ENCODE results near the gene GPX4.
A peak's percentile ranks its signal among the peaks of the same experiment; 100 is the strongest.

GPX4 gene

GRCh38 chr19:1084024-1084868, 19.5 kb upstream of the GPX4 start:
- DNase-seq (ENCODE audit: low spot score), result no peak

- DNase-seq (ENCODE audit: low spot score), result no peak
These were observed 18.6 kb upstream of the GPX4 start for GRCh38 chr19:1085053-1085658.

- no peak for DNase-seq (ENCODE audit: low spot score)
These were observed 17.9 kb upstream of the GPX4 start for GRCh38 chr19:1085676-1086442.

- DNase-seq (ENCODE audit: low spot score), result no peak
These were observed 17.2 kb upstream of the GPX4 start for GRCh38 chr19:1086613-1087012.

GRCh38 chr19:1087813-1088415, 15.9 kb upstream of the GPX4 start:
- DNase-seq (ENCODE audit: low spot score), result no peak

- DNase-seq (ENCODE audit: low spot score), result no peak
These were observed 15.3 kb upstream of the GPX4 start for GRCh38 chr19:1088416-1089010.

GRCh38 chr19:1089126-1089771, 14.5 kb upstream of the GPX4 start:
- DNase-seq (ENCODE audit: low spot score), result no peak

- DNase-seq (ENCODE audit: low spot score), result no peak
These were observed 13.9 kb upstream of the GPX4 start for GRCh38 chr19:1089891-1090290.

GRCh38 chr19:1090731-1091543, 12.9 kb upstream of the GPX4 start:
- DNase-seq (ENCODE audit: low spot score), result no peak

GRCh38 chr19:1091544-1092175, 12.1 kb upstream of the GPX4 start:
- DNase-seq (ENCODE audit: low spot score), result no peak

GRCh38 chr19:1093330-1093729, 10.5 kb upstream of the GPX4 start:
- DNase-seq (ENCODE audit: low spot score), result no peak

GRCh38 chr19:1093811-1094553, 9.8 kb upstream of the GPX4 start:
- DNase-seq (ENCODE audit: low spot score), result no peak

- no peak for DNase-seq (ENCODE audit: low spot score)
These were observed 9.2 kb upstream of the GPX4 start for GRCh38 chr19:1094655-1094977.

- DNase-seq (ENCODE audit: low spot score), result peak; percentile 98
These were observed 8.7 kb upstream of the GPX4 start, which contains the start of gene POLR2E for GRCh38 chr19:1094978-1095701. POLR2E (minus strand) TSS chr19:1095375; CDS start chr19:1095315, 60 bp downstream.

GRCh38 chr19:1097810-1098176, 6.0 kb upstream of the GPX4 start:
- no peak for DNase-seq (ENCODE audit: low spot score)

- no peak for DNase-seq (ENCODE audit: low spot score)
These were observed 5.4 kb upstream of the GPX4 start for GRCh38 chr19:1098177-1099051.

- DNase-seq (ENCODE audit: low spot score), result peak; percentile 71
These were observed 2.5 kb upstream of the GPX4 start for GRCh38 chr19:1101337-1101698.
